D721Med (cell line): ENCODE measurements around the gene SYNPR.

ENCODE experiments used
- DNase-seq: peaks from one replicate; pipeline ENCODE4 v3.0.0; 2011; ENCODE audit warnings: low spot score; ENCODE audit not compliant: insufficient read length
- FAIRE-seq: peaks from 2 replicates; lab custom pipeline; 2011; peaks lifted over from hg19 to GRCh38; lab: Jason Lieb, UNC
- CTCF ChIP-seq: IDR thresholded peaks from 2 replicates; pipeline ENCODE4 v1.5.1; 2012; ENCODE audit warnings: mild to moderate bottlenecking, control low read depth; ENCODE audit not compliant: insufficient read depth; ENCODE audit errors: missing control alignments

SYNPR gene

GRCh38 chr3:63390710-63391230, 112.7 kb downstream of the SYNPR start:
- DNase-seq (no peak), FAIRE-seq (no peak)
- no peak for TF ChIP-seq CTCF

- no peak for FAIRE-seq
- DNase-seq = no peak
- TF ChIP-seq CTCF = no peak
Observed at GRCh38 chr3:63395960-63396359, 117.9 kb downstream of the SYNPR start.

GRCh38 chr3:63400246-63400860, 122.2 kb downstream of the SYNPR start:
- no peak for TF ChIP-seq CTCF
- no peak for DNase-seq
- FAIRE-seq = no peak

GRCh38 chr3:63405882-63406281, 127.8 kb downstream of the SYNPR start:
- FAIRE-seq (no peak), DNase-seq (no peak)
- peak; percentile 5 for TF ChIP-seq CTCF

GRCh38 chr3:63413523-63413922, 135.4 kb downstream of the SYNPR start:
- no peak for TF ChIP-seq CTCF
- DNase-seq (no peak), FAIRE-seq (no peak)

GRCh38 chr3:63414607-63415006, 136.5 kb downstream of the SYNPR start:
- no peak for TF ChIP-seq CTCF
- FAIRE-seq (no peak), DNase-seq (no peak)

- DNase-seq (no peak), FAIRE-seq (no peak)
- no peak for TF ChIP-seq CTCF
Observed at GRCh38 chr3:63429905-63430304, 151.8 kb downstream of the SYNPR start.
